Adrenal gland (tissue), 5 donors: ENCODE measurements around the gene CCDC134.

Source experiments
- POLR2A ChIP-seq, 2 donors: fragments of 450-650 bp; IDR thresholded peaks; one replicate each; pipeline ENCODE4 v1.6.1; 2017; ENCODE audit warnings: antibody characterized with exemption in 2 of 2, mild to moderate bottlenecking in 2 of 2, moderate library complexity in 1 of 2
- TF ChIP-seq, protein P1 (sequence below), 6 experiments: fragments of 450-650 bp in 4 of 6; fragments of 200-600 bp in 2 of 6; sonication (generic) in 1 of 6; IDR thresholded peaks; 1 replicate in 5 of 6; 2 replicates in 1 of 6; pipeline versions ENCODE4 v1.5.1 to v1.8.0; 2016 to 2021; ENCODE audit warnings: antibody characterized with exemption in 6 of 6, mild to moderate bottlenecking in 2 of 6, moderate library complexity in 1 of 6
- donor health status: DM: no; HTN: no; CAD: no.

- no peak for TF ChIP-seq POLR2A (IDR thresholded peaks at IDR 0.05)
- TF ChIP-seq, protein P1, sequence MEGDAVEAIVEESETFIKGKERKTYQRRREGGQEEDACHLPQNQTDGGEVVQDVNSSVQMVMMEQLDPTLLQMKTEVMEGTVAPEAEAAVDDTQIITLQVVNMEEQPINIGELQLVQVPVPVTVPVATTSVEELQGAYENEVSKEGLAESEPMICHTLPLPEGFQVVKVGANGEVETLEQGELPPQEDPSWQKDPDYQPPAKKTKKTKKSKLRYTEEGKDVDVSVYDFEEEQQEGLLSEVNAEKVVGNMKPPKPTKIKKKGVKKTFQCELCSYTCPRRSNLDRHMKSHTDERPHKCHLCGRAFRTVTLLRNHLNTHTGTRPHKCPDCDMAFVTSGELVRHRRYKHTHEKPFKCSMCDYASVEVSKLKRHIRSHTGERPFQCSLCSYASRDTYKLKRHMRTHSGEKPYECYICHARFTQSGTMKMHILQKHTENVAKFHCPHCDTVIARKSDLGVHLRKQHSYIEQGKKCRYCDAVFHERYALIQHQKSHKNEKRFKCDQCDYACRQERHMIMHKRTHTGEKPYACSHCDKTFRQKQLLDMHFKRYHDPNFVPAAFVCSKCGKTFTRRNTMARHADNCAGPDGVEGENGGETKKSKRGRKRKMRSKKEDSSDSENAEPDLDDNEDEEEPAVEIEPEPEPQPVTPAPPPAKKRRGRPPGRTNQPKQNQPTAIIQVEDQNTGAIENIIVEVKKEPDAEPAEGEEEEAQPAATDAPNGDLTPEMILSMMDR (IDR thresholded peaks at IDR 0.05): no peak
Measured at GRCh38 chr22:41801886-41802285, 1.4 kb downstream of the CCDC134 start.
